CD4-positive, alpha-beta memory T cell (primary cell): ENCODE data around the gene BORCS5. TPM values are rescaled to one million over a fixed set of nuclear protein-coding genes. Genes with fewer than 3 reads are reported as not detected.

Experiments
- CTCF ChIA-PET: fragments of 350-600 bp; sonication (Branson Sonifier 250); formaldehyde crosslinking; loops from one replicate; lab custom pipeline; 2021; ENCODE audit warnings: inconsistent platforms; ENCODE audit not compliant: partially characterized antibody; lab: Charles Lee
- POLR2A ChIA-PET: fragments of 350-600 bp; sonication (Branson Sonifier 250); formaldehyde crosslinking; loops from one replicate; lab custom pipeline; 2021; ENCODE audit not compliant: partially characterized antibody; lab: Charles Lee
- DNase-seq, 5 donors: peaks; one replicate each; pipeline versions ENCODE4 v3.0.0 to v3.0.0-alpha.2; 2020 to 2022; ENCODE audit warnings: mixed read lengths in 1 of 5
- H3K27ac ChIP-seq: one replicate; pipeline ENCODE4 v1.7.0; 2013; ENCODE audit warnings: low read depth, low read length
- H3K27me3 ChIP-seq: 2 replicates; pipeline ENCODE4 v1.7.0; 2013; ENCODE audit warnings: mild to moderate bottlenecking, low read length, moderate library complexity; ENCODE audit not compliant: insufficient read depth
- H3K36me3 ChIP-seq: 2 replicates; pipeline ENCODE4 v1.7.0; 2013; ENCODE audit warnings: mild to moderate bottlenecking, low read length, moderate library complexity; ENCODE audit not compliant: insufficient read depth
- H3K4me1 ChIP-seq: 2 replicates; pipeline ENCODE4 v1.7.0; 2013; ENCODE audit warnings: mild to moderate bottlenecking, low read length, moderate library complexity; ENCODE audit not compliant: insufficient read depth
- H3K4me3 ChIP-seq, 2 donors: one replicate each; pipeline ENCODE4 v1.7.0; 2013; ENCODE audit warnings: low read length in 2 of 2, mild to moderate bottlenecking in 1 of 2
- H3K9me3 ChIP-seq, 2 donors: one replicate each; pipeline ENCODE4 v1.7.0; 2013; ENCODE audit warnings: low read length in 2 of 2, control low read depth in 1 of 2; ENCODE audit not compliant: control insufficient read depth in 1 of 2
- H3K27ac Mint-ChIP-seq, 7 donors: one replicate each; pipeline ENCODE4 v1.8.0; 2020 to 2021; ENCODE audit warnings: mixed read lengths in 7 of 7, mild to moderate bottlenecking in 6 of 7, inconsistent platforms in 3 of 7, moderate library complexity in 3 of 7
- H3K27me3 Mint-ChIP-seq, 2 donors: one replicate each; pipeline ENCODE4 v1.8.0; 2020 to 2021; ENCODE audit warnings: mixed read lengths in 2 of 2
- H3K36me3 Mint-ChIP-seq, 2 donors: one replicate each; pipeline ENCODE4 v1.8.0; 2020 to 2021; ENCODE audit warnings: mixed read lengths in 2 of 2, inconsistent platforms in 1 of 2, mild to moderate bottlenecking in 1 of 2
- H3K4me1 Mint-ChIP-seq, 4 donors: one replicate each; pipeline ENCODE4 v1.8.0; 2020 to 2021; ENCODE audit warnings: mixed read lengths in 4 of 4, mild to moderate bottlenecking in 1 of 4
- H3K4me3 Mint-ChIP-seq, 8 donors: one replicate each; pipeline ENCODE4 v1.8.0; 2020 to 2021; ENCODE audit warnings: mixed read lengths in 8 of 8, mild to moderate bottlenecking in 7 of 8, moderate library complexity in 6 of 8, inconsistent platforms in 3 of 8
- H3K9me3 Mint-ChIP-seq, 8 donors: one replicate each; pipeline ENCODE4 v1.8.0; 2020 to 2021; ENCODE audit warnings: mixed read lengths in 8 of 8, mild to moderate bottlenecking in 5 of 8, inconsistent platforms in 3 of 8, moderate library complexity in 1 of 8
- intact Hi-C: fragments of 100-400 bp; cut with micrococcal nuclease; formaldehyde crosslinking; loops from one replicate; pipeline ENCODE4 v1.15.1; 2023
- polyA plus RNA-seq, 2 donors: library from polyadenylated mRNA; unstranded; fragments of 300-500 nt; fragmentation: Illumina TruSeq; gene quantifications; one replicate each; pipeline ENCODE4 v1.2.3, GENCODE V29; 2021
- total RNA-seq, 2 experiments: library from RNA; stranded (reverse); gene quantifications; one replicate each; pipeline ENCODE4 v1.2.3, GENCODE V29; 2021

Gene BORCS5
- total and polyA plus RNA-seq, 4 experiments from 2014 or later = 21.3 to 28.1 (median 27.2) TPM

DNA sequence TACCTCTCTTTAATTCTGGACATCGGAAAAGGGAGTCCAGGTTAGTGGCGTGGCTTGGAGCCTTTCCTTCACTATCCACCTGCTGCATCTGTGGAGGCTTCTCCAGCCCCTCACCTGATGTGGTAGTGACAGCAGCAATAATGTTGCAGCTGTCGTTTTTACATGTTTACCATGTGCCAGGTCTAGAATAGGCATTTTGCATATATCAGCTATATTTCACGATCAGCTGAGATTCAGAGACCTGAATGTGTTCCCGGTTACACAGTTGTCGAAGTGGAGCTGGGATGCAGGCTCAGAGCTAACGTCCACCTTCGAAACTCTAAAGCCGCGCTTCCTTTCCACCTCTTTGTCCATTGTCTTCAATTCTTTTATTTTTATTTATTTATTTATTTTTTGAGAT lies 91.0 kb downstream of the BORCS5 start:
- H3K9me3 ChIP-seq = no peaks in the 10 kb centered on the region
- POLR2A ChIA-PET = interaction anchor here (0.9 to 2.9 kb wide), 5 partner anchors 9 to 38 kb away, joined by 3 to 17 read pairs (median 3); no protein-coding TSS in a partner anchor
- peaks cover 33 to 61% (median 46%) of the 10 kb centered on the region in 4 donors for H3K4me1 Mint-ChIP-seq
- H3K27ac Mint-ChIP-seq = peak overlapping the region in 4 of 7 donors; percentile 46 to 86 (median 64)
- no peaks in the 10 kb centered on the region for H3K36me3 ChIP-seq
- H3K4me3 ChIP-seq = no peak overlapping the region
- DNase-seq = no peak
- CTCF ChIA-PET = interaction anchor here (1.0 to 1.1 kb wide), 2 partner anchors 8 to 26 kb away, joined by 3 to 4 read pairs; no protein-coding TSS in a partner anchor
- H3K4me3 Mint-ChIP-seq = no peak overlapping the region
- peaks cover 47% of the 10 kb centered on the region for H3K4me1 ChIP-seq
- no peaks in the 10 kb centered on the region for H3K27me3 Mint-ChIP-seq
- H3K36me3 Mint-ChIP-seq = peaks cover 10 to 17% of the 10 kb centered on the region in 2 donors
- H3K27ac ChIP-seq = no peak overlapping the region
- intact Hi-C loops = no loop called here
- no peaks in the 10 kb centered on the region for H3K9me3 Mint-ChIP-seq
- no peaks in the 10 kb centered on the region for H3K27me3 ChIP-seq

GRCh38 chr12:12449533-12450025 lies 92.7 kb downstream of the BORCS5 start:
- ChIA-PET CTCF (interaction anchor here (0.5 to 1.1 kb wide), 2 partner anchors 12 to 63 kb away, joined by 3 read pairs; no protein-coding TSS in a partner anchor), POLR2A (interaction anchor here (1.2 to 2.9 kb wide), 3 partner anchors 17 to 33 kb away, joined by 3 to 17 read pairs (median 11); no protein-coding TSS in a partner anchor)
- Histone ChIP-seq H3K27me3 (no peaks in the 10 kb centered on the region), H3K4me3 (no peak overlapping the region), H3K4me1 (peaks cover 30% of the 10 kb centered on the region), H3K9me3 (no peaks in the 10 kb centered on the region), H3K36me3 (no peaks in the 10 kb centered on the region), H3K27ac (no peak overlapping the region)
- intact Hi-C loops = no loop called here
- H3K27ac Mint-ChIP-seq = peak overlapping the region in 5 of 7 donors; percentile 43 to 75 (median 51)
- H3K4me3 Mint-ChIP-seq = no peak overlapping the region
- peaks cover 20 to 49% (median 38%) of the 10 kb centered on the region in 4 donors for H3K4me1 Mint-ChIP-seq
- DNase-seq = no peak
- peaks cover 10 to 22% of the 10 kb centered on the region in 2 donors for H3K36me3 Mint-ChIP-seq
- H3K27me3 Mint-ChIP-seq = no peaks in the 10 kb centered on the region
- H3K9me3 Mint-ChIP-seq = no peaks in the 10 kb centered on the region

GRCh38 chr12:12450043-12450471 lies 93.2 kb downstream of the BORCS5 start:
- H3K4me1 ChIP-seq = peaks cover 26% of the 10 kb centered on the region
- H3K27me3 ChIP-seq = no peaks in the 10 kb centered on the region
- CTCF ChIA-PET = interaction anchor here (0.5 to 1.1 kb wide), 2 partner anchors 12 to 64 kb away, joined by 3 read pairs; no protein-coding TSS in a partner anchor
- no peak overlapping the region for H3K27ac ChIP-seq
- no peaks in the 10 kb centered on the region for H3K9me3 ChIP-seq
- Mint-ChIP-seq H3K36me3 (peaks cover 10 to 22% of the 10 kb centered on the region in 2 donors), H3K9me3 (no peaks in the 10 kb centered on the region), H3K27me3 (no peaks in the 10 kb centered on the region), H3K27ac (peak overlapping the region in 4 of 7 donors; percentile 17 to 62 (median 40)), H3K4me3 (no peak overlapping the region), H3K4me1 (peaks cover 20 to 52% (median 36%) of the 10 kb centered on the region in 4 donors)
- DNase-seq = no peak
- H3K4me3 ChIP-seq = no peak overlapping the region
- intact Hi-C loops = no loop called here
- POLR2A ChIA-PET = interaction anchor here (1.0 to 2.9 kb wide), 3 partner anchors 16 to 32 kb away, joined by 5 to 17 read pairs (median 11); no protein-coding TSS in a partner anchor
- no peaks in the 10 kb centered on the region for H3K36me3 ChIP-seq

- H3K27me3 ChIP-seq = no peaks in the 10 kb centered on the region
- no peak for DNase-seq
- Mint-ChIP-seq H3K4me3 (no peak overlapping the region), H3K9me3 (no peaks in the 10 kb centered on the region), H3K4me1 (peaks cover 16 to 56% (median 38%) of the 10 kb centered on the region in 4 donors), H3K27ac (peak overlapping the region in 2 of 7 donors; percentile 8 to 35), H3K36me3 (peaks cover 8 to 22% of the 10 kb centered on the region in 2 donors), H3K27me3 (no peaks in the 10 kb centered on the region)
- intact Hi-C loops = no loop called here
- ChIA-PET POLR2A (interaction anchor here (0.6 to 9.4 kb wide), 4 partner anchors 8 to 82 kb away, joined by 3 to 130 read pairs (median 4); no protein-coding TSS in a partner anchor), CTCF (no interaction called here)
- H3K4me3 ChIP-seq = no peak overlapping the region
- no peaks in the 10 kb centered on the region for H3K9me3 ChIP-seq
- peaks cover 22% of the 10 kb centered on the region for H3K4me1 ChIP-seq
- H3K27ac ChIP-seq = no peak overlapping the region
- H3K36me3 ChIP-seq = no peaks in the 10 kb centered on the region
These were observed 94.2 kb downstream of the BORCS5 start for GRCh38 chr12:12451098-12451497.

DNA sequence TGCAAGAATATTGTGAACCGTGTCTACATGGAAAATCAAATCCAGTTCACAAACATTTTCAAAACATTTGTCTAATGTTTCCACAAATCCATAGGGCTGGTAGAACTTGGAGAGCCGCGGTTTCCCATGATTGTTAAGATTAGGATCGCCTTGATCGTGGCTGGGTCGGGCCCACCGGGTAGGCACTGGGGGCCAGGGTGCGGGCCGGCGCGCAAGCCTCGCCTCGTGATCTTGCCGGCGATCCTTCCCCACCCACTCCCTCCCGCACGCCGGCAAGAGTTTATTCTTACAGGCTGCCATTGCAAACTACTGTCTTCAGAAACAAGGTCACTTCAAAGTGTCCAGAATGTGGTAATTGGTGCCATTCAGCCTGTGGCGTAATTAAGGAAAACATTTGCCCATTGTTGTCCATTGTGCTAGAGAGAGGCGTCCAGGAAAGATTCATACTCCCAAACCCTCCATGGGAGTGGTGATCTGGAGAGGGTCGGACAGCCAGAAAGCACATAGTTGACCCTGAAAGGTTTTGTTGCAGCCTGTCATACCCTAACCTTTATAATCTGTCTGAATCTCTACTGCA lies 95.5 kb downstream of the BORCS5 start:
- H3K9me3 Mint-ChIP-seq = no peaks in the 10 kb centered on the region
- POLR2A ChIA-PET = interaction anchor here (0.7 to 28.3 kb wide), 5 partner anchors 9 to 83 kb away, joined by 3 to 970 read pairs (median 4); no protein-coding TSS in a partner anchor
- no peaks in the 10 kb centered on the region for H3K36me3 ChIP-seq
- intact Hi-C loops = no loop called here
- CTCF ChIA-PET = interaction anchor here (0.7 kb wide), 1 partner anchor 20 kb away, joined by 3 read pairs; no protein-coding TSS in a partner anchor
- peaks cover 12 to 55% (median 36%) of the 10 kb centered on the region in 4 donors for H3K4me1 Mint-ChIP-seq
- H3K9me3 ChIP-seq = no peaks in the 10 kb centered on the region
- no peak overlapping the region for H3K4me3 ChIP-seq
- peaks cover 9 to 19% of the 10 kb centered on the region in 2 donors for H3K36me3 Mint-ChIP-seq
- no peak for DNase-seq
- H3K27me3 ChIP-seq = no peaks in the 10 kb centered on the region
- H3K27ac Mint-ChIP-seq = peak overlapping the region in 2 of 7 donors; percentile 44 to 46
- no peak overlapping the region for H3K4me3 Mint-ChIP-seq
- no peak overlapping the region for H3K27ac ChIP-seq
- H3K27me3 Mint-ChIP-seq = no peaks in the 10 kb centered on the region
- H3K4me1 ChIP-seq = peaks cover 23% of the 10 kb centered on the region

GRCh38 chr12:12453635-12454034 lies 96.8 kb downstream of the BORCS5 start:
- H3K4me3 Mint-ChIP-seq = no peak overlapping the region
- no peak overlapping the region for H3K27ac ChIP-seq
- H3K27me3 ChIP-seq = no peaks in the 10 kb centered on the region
- ChIA-PET CTCF (no interaction called here), POLR2A (interaction anchor here (1.3 to 28.3 kb wide), 3 partner anchors 10 to 28 kb away, joined by 3 to 970 read pairs (median 130); no protein-coding TSS in a partner anchor)
- no peaks in the 10 kb centered on the region for H3K9me3 ChIP-seq
- intact Hi-C loops = no loop called here
- H3K4me1 ChIP-seq = peaks cover 26% of the 10 kb centered on the region
- no peaks in the 10 kb centered on the region for H3K27me3 Mint-ChIP-seq
- H3K9me3 Mint-ChIP-seq = no peaks in the 10 kb centered on the region
- no peak for DNase-seq
- peak overlapping the region in 1 of 7 donors; percentile 62 for H3K27ac Mint-ChIP-seq
- peaks cover 12 to 56% (median 39%) of the 10 kb centered on the region in 4 donors for H3K4me1 Mint-ChIP-seq
- H3K36me3 Mint-ChIP-seq = peaks cover 9 to 18% of the 10 kb centered on the region in 2 donors
- no peaks in the 10 kb centered on the region for H3K36me3 ChIP-seq
- no peak overlapping the region for H3K4me3 ChIP-seq

- H3K4me3 ChIP-seq = no peak overlapping the region
- Mint-ChIP-seq H3K4me1 (peaks cover 9 to 49% (median 34%) of the 10 kb centered on the region in 4 donors), H3K36me3 (peaks cover 9 to 14% of the 10 kb centered on the region in 2 donors), H3K27me3 (no peaks in the 10 kb centered on the region), H3K4me3 (no peak overlapping the region), H3K27ac (peak overlapping the region in 2 of 7 donors; percentile 62 to 79), H3K9me3 (no peaks in the 10 kb centered on the region)
- CTCF ChIA-PET = interaction anchor here (1.0 to 4.0 kb wide), 4 partner anchors 9 to 201 kb away, joined by 3 to 33 read pairs (median 8); no protein-coding TSS in a partner anchor
- DNase-seq = no peak
- intact Hi-C loops = no loop called here
- no peak overlapping the region for H3K27ac ChIP-seq
- no peaks in the 10 kb centered on the region for H3K27me3 ChIP-seq
- H3K9me3 ChIP-seq = no peaks in the 10 kb centered on the region
- peaks cover 26% of the 10 kb centered on the region for H3K4me1 ChIP-seq
- POLR2A ChIA-PET = interaction anchor here (1.3 to 28.3 kb wide), 5 partner anchors 11 to 70 kb away, joined by 3 to 970 read pairs (median 28); no protein-coding TSS in a partner anchor
- H3K36me3 ChIP-seq = no peaks in the 10 kb centered on the region
These were observed 97.4 kb downstream of the BORCS5 start for GRCh38 chr12:12454315-12454714.
